ENCODE results near the gene C13orf46.
"Not testable (repeated sequence)": the region's sequence is repeated elsewhere in the genome, so short reads cannot be mapped to it uniquely, and the experiment has no call there.

The C13orf46 gene

GRCh38 chr13:113915012-113915763 is 58.7 kb downstream of the C13orf46 start:
- Mint-ChIP-seq H3K27ac (no peak overlapping the region), H3K36me3 (no peaks in the 10 kb centered on the region), H3K27me3 (peaks cover 96% of the 10 kb centered on the region), H3K4me1 (no peaks in the 10 kb centered on the region), H3K9me3 (peaks cover 17% of the 10 kb centered on the region), H3K4me3 (no peak overlapping the region)
- no peak for ATAC-seq

- ATAC-seq = no peak
- no peaks in the 10 kb centered on the region for H3K4me1 Mint-ChIP-seq
- H3K27ac Mint-ChIP-seq = no peak overlapping the region
- H3K9me3 Mint-ChIP-seq = peaks cover 17% of the 10 kb centered on the region
- peaks cover 91% of the 10 kb centered on the region for H3K27me3 Mint-ChIP-seq
- H3K36me3 Mint-ChIP-seq = no peaks in the 10 kb centered on the region
- H3K4me3 Mint-ChIP-seq = no peak overlapping the region
Measured at GRCh38 chr13:113914333-113915011, 59.4 kb downstream of the C13orf46 start.

- H3K4me1 Mint-ChIP-seq, H3K36me3 Mint-ChIP-seq, ATAC-seq: not testable (repeated sequence)
Measured at GRCh38 chr13:113913838-113914237, 60.0 kb downstream of the C13orf46 start.

GRCh38 chr13:113913408-113913807 is 60.5 kb downstream of the C13orf46 start:
- ATAC-seq, H3K36me3 Mint-ChIP-seq, H3K4me1 Mint-ChIP-seq, H3K27ac Mint-ChIP-seq, H3K4me3 Mint-ChIP-seq: not testable (repeated sequence)
- Mint-ChIP-seq H3K9me3 (peaks cover 17% of the 10 kb centered on the region), H3K27me3 (peaks cover 82% of the 10 kb centered on the region)

More at GRCh38 chr13:113913838-113914237, 60.0 kb downstream of the C13orf46 start:
- peaks cover 17% of the 10 kb centered on the region for H3K9me3 Mint-ChIP-seq
- H3K4me3 Mint-ChIP-seq, H3K27ac Mint-ChIP-seq: not testable (repeated sequence)
- peaks cover 87% of the 10 kb centered on the region for H3K27me3 Mint-ChIP-seq

GRCh38 chr13:113912596-113912995 is 61.3 kb downstream of the C13orf46 start:
- Mint-ChIP-seq H3K36me3 (no peaks in the 10 kb centered on the region), H3K27ac (no peak overlapping the region), H3K27me3 (peaks cover 82% of the 10 kb centered on the region), H3K4me3 (no peak overlapping the region), H3K4me1 (peaks cover 11% of the 10 kb centered on the region), H3K9me3 (peaks cover 17% of the 10 kb centered on the region)
- ATAC-seq = no peak

GRCh38 chr13:113907635-113908617 is 66.0 kb downstream of the C13orf46 start:
- no peak for ATAC-seq
- peaks cover 12% of the 10 kb centered on the region for H3K4me1 Mint-ChIP-seq
- H3K9me3 Mint-ChIP-seq = peaks cover 9% of the 10 kb centered on the region
- H3K4me3 Mint-ChIP-seq = no peak overlapping the region
- no peak overlapping the region for H3K27ac Mint-ChIP-seq
- no peaks in the 10 kb centered on the region for H3K36me3 Mint-ChIP-seq
- H3K27me3 Mint-ChIP-seq = peaks cover 50% of the 10 kb centered on the region

- H3K4me3 Mint-ChIP-seq = no peak overlapping the region
- H3K27ac Mint-ChIP-seq = no peak overlapping the region
- peaks cover 12% of the 10 kb centered on the region for H3K4me1 Mint-ChIP-seq
- no peak for ATAC-seq
- no peaks in the 10 kb centered on the region for H3K9me3 Mint-ChIP-seq
- H3K36me3 Mint-ChIP-seq = no peaks in the 10 kb centered on the region
- peaks cover 36% of the 10 kb centered on the region for H3K27me3 Mint-ChIP-seq
Measured at GRCh38 chr13:113906571-113906970, 67.3 kb downstream of the C13orf46 start.

- H3K27me3 Mint-ChIP-seq = peaks cover 32% of the 10 kb centered on the region
- ATAC-seq = no peak
- no peaks in the 10 kb centered on the region for H3K9me3 Mint-ChIP-seq
- H3K27ac Mint-ChIP-seq = no peak overlapping the region
- no peak overlapping the region for H3K4me3 Mint-ChIP-seq
- H3K36me3 Mint-ChIP-seq = no peaks in the 10 kb centered on the region
- H3K4me1 Mint-ChIP-seq = peaks cover 12% of the 10 kb centered on the region
Measured at GRCh38 chr13:113905942-113906341, 67.9 kb downstream of the C13orf46 start.

GRCh38 chr13:113905018-113905417 is 68.9 kb downstream of the C13orf46 start:
- no peak for ATAC-seq
- peaks cover 30% of the 10 kb centered on the region for H3K27me3 Mint-ChIP-seq
- H3K36me3 Mint-ChIP-seq = no peaks in the 10 kb centered on the region
- no peak overlapping the region for H3K27ac Mint-ChIP-seq
- H3K4me3 Mint-ChIP-seq = no peak overlapping the region
- peaks cover 12% of the 10 kb centered on the region for H3K4me1 Mint-ChIP-seq
- H3K9me3 Mint-ChIP-seq = no peaks in the 10 kb centered on the region

GRCh38 chr13:113904411-113904810 is 69.5 kb downstream of the C13orf46 start:
- no peak overlapping the region for H3K27ac Mint-ChIP-seq
- H3K4me3 Mint-ChIP-seq = no peak overlapping the region
- peaks cover 30% of the 10 kb centered on the region for H3K27me3 Mint-ChIP-seq
- ATAC-seq = no peak
- no peaks in the 10 kb centered on the region for H3K36me3 Mint-ChIP-seq
- H3K4me1 Mint-ChIP-seq = peaks cover 12% of the 10 kb centered on the region
- H3K9me3 Mint-ChIP-seq = no peaks in the 10 kb centered on the region

GRCh38 chr13:113903912-113904311 is 70.0 kb downstream of the C13orf46 start:
- Mint-ChIP-seq H3K36me3 (no peaks in the 10 kb centered on the region), H3K27ac (no peak overlapping the region), H3K27me3 (peaks cover 30% of the 10 kb centered on the region)

More at GRCh38 chr13:113903912-113904311, 70.0 kb downstream of the C13orf46 start:
- no peak for ATAC-seq
- H3K9me3 Mint-ChIP-seq = no peaks in the 10 kb centered on the region
- peaks cover 12% of the 10 kb centered on the region for H3K4me1 Mint-ChIP-seq
- H3K4me3 Mint-ChIP-seq = no peak overlapping the region

Measured in stimulated activated memory B cell treated with anti-CD40 and anti-IgM and Interleukin-4, amounts not matched to agents 10 μg/mL and 1 μg/mL and 100 μg/mL, for 72 hours (primary cell).